HepG2 (cell line): ENCODE data around the gene RHBDD3. TPM values are rescaled to one million over a fixed set of nuclear protein-coding genes. Genes with fewer than 3 reads are reported as not detected.
A peak's percentile ranks its signal among the peaks of the same experiment; 100 is the strongest.

Source experiments
- ATAC-seq: fragments of 200-7000 bp; cut with Tn5 transposase; 3 replicates; pipeline ENCODE4 v1.9.1; 2020; ENCODE audit warnings: mild to moderate bottlenecking, moderate library complexity
- BruUV-seq: library from RNA; stranded (reverse); fragments of 400-500 nt; replicated peaks from 2 replicates; lab custom pipeline; 2021; lab: Mats Ljungman, UMichigan
- CTCF ChIA-PET: fragments of 300-600 bp; formaldehyde crosslinking; extraction: SDS; loops from one replicate; lab custom pipeline; 2021; ENCODE audit warnings: low total read pairs, inconsistent platforms, low intra/inter-chr PET ratio; lab: Yijun Ruan, JAX
- POLR2A ChIA-PET: fragments of 350-600 bp; sonication (Branson Sonifier 250); formaldehyde crosslinking; loops from one replicate; lab custom pipeline; 2020; ENCODE audit warnings: antibody characterized with exemption, inconsistent platforms; lab: Yijun Ruan, JAX
- DNase-seq: peaks from one replicate; pipeline ENCODE4 v3.0.0-alpha.2; 2015; ENCODE audit warnings: low spot score
- FAIRE-seq: peaks from 3 replicates; lab custom pipeline; 2011; peaks lifted over from hg19 to GRCh38; lab: Jason Lieb, UNC
- H2AFZ ChIP-seq: one replicate; pipeline ENCODE4 v1.6.1; 2011; ENCODE audit warnings: low read length, inconsistent platforms
- H3K27ac ChIP-seq: fragments of 300-600 bp; 3 replicates; pipeline ENCODE4 v1.8.0; 2011; ENCODE audit warnings: mixed run types, mild to moderate bottlenecking, mixed read lengths, low read length, inconsistent platforms; ENCODE audit not compliant: insufficient read depth; ENCODE audit errors: extremely low read length
- H3K27me3 ChIP-seq, 2 experiments: fragments of 200-600 bp in 1 of 2; 2 replicates in 1 of 2; 3 replicates in 1 of 2; pipeline versions ENCODE4 v1.6.0 to v1.8.0; 2011; ENCODE audit warnings: low read length in 2 of 2, mild to moderate bottlenecking in 2 of 2, moderate library complexity in 2 of 2, inconsistent platforms in 1 of 2; ENCODE audit not compliant: insufficient read depth in 2 of 2, control insufficient read depth in 1 of 2
- H3K36me3 ChIP-seq, 2 experiments: fragments of 200-600 bp in 1 of 2; replicated peaks in 1 of 2; 2 replicates in 1 of 2; 3 replicates in 1 of 2; pipeline versions ENCODE4 v1.5.1 to v1.8.0; 2011; ENCODE audit warnings: low read length in 2 of 2, inconsistent platforms in 1 of 2; ENCODE audit not compliant: insufficient read depth in 2 of 2, control insufficient read depth in 1 of 2
- H3K4me1 ChIP-seq: 2 replicates; pipeline ENCODE4 v1.5.1; 2012; ENCODE audit warnings: low read length, inconsistent platforms; ENCODE audit not compliant: insufficient read depth
- H3K4me2 ChIP-seq: 2 replicates; pipeline ENCODE4 v1.6.0; 2011; ENCODE audit warnings: low read depth, low read length, inconsistent platforms
- H3K4me3 ChIP-seq, 3 experiments: fragments of 200-600 bp in 1 of 3; sonication (generic), shearing (Covaris generic) in 1 of 3; replicated peaks in 1 of 3; 2 replicates each; pipeline ENCODE4 v1.5.1; 2011 to 2016; ENCODE audit warnings: low read length in 3 of 3, inconsistent platforms in 2 of 3, low read depth in 2 of 3, mild to moderate bottlenecking in 2 of 3, control low read depth in 1 of 3, mixed read lengths in 1 of 3; ENCODE audit not compliant: insufficient read depth in 1 of 3
- H3K79me2 ChIP-seq: one replicate; pipeline ENCODE4 v1.6.1; 2011; ENCODE audit warnings: low read length, inconsistent platforms; ENCODE audit not compliant: insufficient read depth
- H3K9ac ChIP-seq: 2 replicates; pipeline ENCODE4 v1.6.0; 2011; ENCODE audit warnings: mild to moderate bottlenecking, low read depth, low read length, inconsistent platforms; ENCODE audit not compliant: insufficient read depth
- H3K9me3 ChIP-seq: 2 replicates; pipeline ENCODE4 v1.5.1; 2012; ENCODE audit warnings: mild to moderate bottlenecking, low read length
- H4K20me1 ChIP-seq: 2 replicates; pipeline ENCODE4 v1.6.0; 2011; ENCODE audit warnings: inconsistent platforms, mild to moderate bottlenecking, low read length, moderate library complexity; ENCODE audit not compliant: insufficient read depth
- NR3C1 ChIP-seq: sonication (generic); formaldehyde crosslinking; IDR thresholded peaks from 2 replicates; pipeline ENCODE4 v1.4.0; 2020; ENCODE audit warnings: missing genetic modification reagents
- SMAD3 ChIP-seq: sonication (generic); formaldehyde crosslinking; IDR thresholded peaks from 2 replicates; pipeline ENCODE4 v1.4.0; 2020; ENCODE audit warnings: missing genetic modification reagents
- THYN1 ChIP-seq: sonication (generic); formaldehyde crosslinking; IDR thresholded peaks from 2 replicates; pipeline ENCODE4 v1.8.1; 2023; ENCODE audit warnings: low read depth, mild to moderate bottlenecking, moderate library complexity, missing genetic modification reagents, borderline replicate concordance
- ZNF572 ChIP-seq: sonication (generic); formaldehyde crosslinking; IDR thresholded peaks from 2 replicates; pipeline ENCODE4 v1.5.1; 2020; ENCODE audit warnings: mild to moderate bottlenecking, missing genetic modification reagents
- ZNF768 ChIP-seq: sonication (generic); formaldehyde crosslinking; IDR thresholded peaks from 2 replicates; pipeline ENCODE4 v1.4.0; 2020; ENCODE audit warnings: missing genetic modification reagents
- ZNF776 ChIP-seq: sonication (generic); formaldehyde crosslinking; IDR thresholded peaks from 2 replicates; pipeline ENCODE4 v1.4.0; 2020; ENCODE audit warnings: mild to moderate bottlenecking, missing genetic modification reagents
- WGBS: methylation state at CpG from one replicate; pipeline ENCODE4 v1.1.6; 2017; ENCODE audit warnings: low lambda C conversion rate; 5-methylcytosine and 5-hydroxymethylcytosine counted together
- in situ Hi-C: cut with HindIII; loops from 2 replicates; pipeline ENCODE4 v1.10.0; 2017; ENCODE audit warnings: low pct_unique_long_range_greater_than_20kb; ENCODE audit not compliant: extremely low pct_ligation_motif_present
- intact Hi-C: fragments of 100-400 bp; cut with micrococcal nuclease; formaldehyde crosslinking; loops from one replicate; pipeline ENCODE4 v1.10.0; 2022; ENCODE audit not compliant: unreplicated experiment
- polyA plus RNA-seq, 8 experiments: library from polyadenylated mRNA; depleted of rRNA in 3 of 8; stranded (reverse) in 7 of 8; unstranded in 1 of 8; fragments of >200 nt; fragmentation: Illumina TruSeq in 4 of 8; extraction: Trizol in 4 of 8; gene quantifications; 2 replicates each; pipeline versions ENCODE4 v1.2.1 to v1.2.3, GENCODE V29; 2011 to 2016; ENCODE audit warnings: low read depth in 4 of 8, missing spikeins in 1 of 8, mixed read lengths in 1 of 8; ENCODE audit not compliant: insufficient read depth in 1 of 8
- total RNA-seq, 5 experiments: library from RNA; depleted of rRNA; stranded (reverse); fragments of >200 nt; fragmentation: Illumina TruSeq; extraction: Trizol; gene quantifications; 2 replicates each; pipeline ENCODE4 v1.2.3, GENCODE V29; 2016; ENCODE audit warnings: low read depth in 1 of 5
- TF ChIP-seq, protein P1 (sequence below): sonication (generic); formaldehyde crosslinking; IDR thresholded peaks from 2 replicates; pipeline ENCODE4 v1.5.0; 2020; ENCODE audit warnings: mild to moderate bottlenecking, missing genetic modification reagents, moderate library complexity
- TF ChIP-seq, protein P2 (sequence below): sonication (generic); formaldehyde crosslinking; IDR thresholded peaks from 2 replicates; pipeline ENCODE4 v1.5.0; 2020; ENCODE audit warnings: missing genetic modification reagents, mild to moderate bottlenecking, borderline replicate concordance

RHBDD3 gene
- total and polyA plus RNA-seq, 2 of the 13 experiments (the other 11 are each of a cell fraction or from before 2014, with no cell fraction given), result 12.1 to 26.7 TPM

DNA sequence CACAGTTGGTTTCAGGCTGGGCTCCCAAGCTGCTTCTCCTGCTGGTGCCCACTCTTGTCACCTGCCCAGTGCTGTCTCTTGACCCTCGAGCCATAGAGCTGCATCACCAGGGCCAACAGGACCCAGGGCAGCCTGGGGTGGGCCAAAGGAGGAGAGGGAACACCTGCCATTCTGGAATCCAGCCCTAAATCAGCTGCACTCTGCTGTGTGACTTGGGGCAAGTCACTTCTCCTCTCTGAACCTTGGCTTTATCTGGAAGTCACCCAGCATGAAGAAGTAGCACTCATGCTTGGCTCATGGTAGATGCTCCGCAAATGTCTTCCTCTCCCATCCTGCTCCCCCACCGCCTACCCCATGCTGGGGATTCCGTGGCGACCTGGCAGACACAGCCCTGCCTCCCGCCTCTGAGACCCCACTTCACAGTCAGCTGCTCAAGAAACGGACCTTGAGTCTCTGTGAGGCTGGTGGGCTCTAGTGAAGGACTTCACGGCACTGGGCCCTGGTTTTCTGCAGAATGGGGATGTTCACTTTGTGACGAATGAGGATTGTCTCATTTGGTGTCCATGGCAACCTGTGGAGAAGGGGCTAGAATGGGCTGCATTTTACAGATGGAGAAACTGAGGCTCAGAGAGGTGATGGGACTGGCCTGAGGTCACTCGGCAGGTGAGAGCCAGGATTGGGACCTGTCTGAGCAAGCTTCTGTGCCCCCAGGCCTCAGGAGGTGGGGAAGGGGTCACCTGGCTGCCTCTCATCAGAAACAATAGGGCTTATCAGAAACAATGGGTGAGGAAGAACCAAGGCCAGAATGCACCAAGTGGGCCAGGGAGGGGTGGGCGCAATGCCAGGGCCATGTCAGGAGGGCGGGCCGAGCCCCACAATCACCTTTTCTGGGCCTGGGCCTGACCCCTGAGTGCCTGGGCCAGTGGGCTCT is 49.7 kb downstream of the RHBDD3 start:
- Histone ChIP-seq H3K4me3 (no peak overlapping the region), H3K4me1 (peaks cover 41% of the 10 kb centered on the region), H3K4me2 (no peak overlapping the region), H4K20me1 (no peaks in the 10 kb centered on the region), H3K27me3 (peaks cover 0 to 13% of the 10 kb centered on the region in 2 experiments; a peak in 3 of 5 replicates), H3K9me3 (no peaks in the 10 kb centered on the region), H3K9ac (no peak overlapping the region), H2AFZ (no peak overlapping the region), H3K79me2 (no peaks in the 10 kb centered on the region), H3K27ac (no peak overlapping the region), H3K36me3 (no peaks in the 10 kb centered on the region)
- FAIRE-seq (no peak), DNase-seq (no peak), ATAC-seq (no peak)
- CTCF ChIA-PET, result no interaction called here
- 69% methylated on average over 9 of the region's 13 CpGs for WGBS
- POLR2A ChIA-PET, result interaction anchor here (1.8 kb wide), 1 partner anchor 12 kb away, joined by 5 read pairs; the partner anchor contains the start of gene EMID1
- TF ChIP-seq, protein P1, sequence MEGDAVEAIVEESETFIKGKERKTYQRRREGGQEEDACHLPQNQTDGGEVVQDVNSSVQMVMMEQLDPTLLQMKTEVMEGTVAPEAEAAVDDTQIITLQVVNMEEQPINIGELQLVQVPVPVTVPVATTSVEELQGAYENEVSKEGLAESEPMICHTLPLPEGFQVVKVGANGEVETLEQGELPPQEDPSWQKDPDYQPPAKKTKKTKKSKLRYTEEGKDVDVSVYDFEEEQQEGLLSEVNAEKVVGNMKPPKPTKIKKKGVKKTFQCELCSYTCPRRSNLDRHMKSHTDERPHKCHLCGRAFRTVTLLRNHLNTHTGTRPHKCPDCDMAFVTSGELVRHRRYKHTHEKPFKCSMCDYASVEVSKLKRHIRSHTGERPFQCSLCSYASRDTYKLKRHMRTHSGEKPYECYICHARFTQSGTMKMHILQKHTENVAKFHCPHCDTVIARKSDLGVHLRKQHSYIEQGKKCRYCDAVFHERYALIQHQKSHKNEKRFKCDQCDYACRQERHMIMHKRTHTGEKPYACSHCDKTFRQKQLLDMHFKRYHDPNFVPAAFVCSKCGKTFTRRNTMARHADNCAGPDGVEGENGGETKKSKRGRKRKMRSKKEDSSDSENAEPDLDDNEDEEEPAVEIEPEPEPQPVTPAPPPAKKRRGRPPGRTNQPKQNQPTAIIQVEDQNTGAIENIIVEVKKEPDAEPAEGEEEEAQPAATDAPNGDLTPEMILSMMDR (CRISPR knock-in tag), result no peak
- TF ChIP-seq SMAD3 (CRISPR knock-in tag) (no peak), THYN1 (CRISPR knock-in tag) (no peak), ZNF768 (CRISPR knock-in tag) (peak; percentile 93), NR3C1 (CRISPR knock-in tag) (no peak), ZNF776 (CRISPR knock-in tag) (0 out of 2 replicates have a peak, but pooled peaks have one; percentile 17), ZNF572 (CRISPR knock-in tag) (no peak)
- TF ChIP-seq, protein P2, sequence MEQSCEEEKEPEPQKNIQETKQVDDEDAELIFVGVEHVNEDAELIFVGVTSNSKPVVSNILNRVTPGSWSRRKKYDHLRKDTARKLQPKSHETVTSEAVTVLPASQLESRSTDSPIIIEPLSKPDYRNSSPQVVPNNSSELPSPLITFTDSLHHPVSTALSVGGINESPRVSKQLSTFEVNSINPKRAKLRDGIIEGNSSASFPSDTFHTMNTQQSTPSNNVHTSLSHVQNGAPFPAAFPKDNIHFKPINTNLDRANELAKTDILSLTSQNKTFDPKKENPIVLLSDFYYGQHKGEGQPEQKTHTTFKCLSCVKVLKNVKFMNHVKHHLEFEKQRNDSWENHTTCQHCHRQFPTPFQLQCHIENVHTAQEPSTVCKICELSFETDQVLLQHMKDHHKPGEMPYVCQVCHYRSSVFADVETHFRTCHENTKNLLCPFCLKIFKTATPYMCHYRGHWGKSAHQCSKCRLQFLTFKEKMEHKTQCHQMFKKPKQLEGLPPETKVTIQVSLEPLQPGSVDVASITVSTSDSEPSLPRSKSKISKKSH, result no peak
- intact Hi-C loops, result no loop called here
- in situ Hi-C loops, result no loop called here
- no TSS peak for BruUV-seq
